HCT116 (cell line): ENCODE data around the gene OIP5. TPM values are rescaled to one million over a fixed set of nuclear protein-coding genes. Genes with fewer than 3 reads are reported as not detected.

ENCODE experiments used
- ATAC-seq: fragments of 200-7000 bp; cut with Tn5 transposase; 2 replicates; pipeline ENCODE4 v1.9.1; 2020; ENCODE audit warnings: mild to moderate bottlenecking, moderate library complexity
- BruUV-seq: library from RNA; stranded (reverse); fragments of 400-500 nt; replicated peaks from 2 replicates; lab custom pipeline; 2021; lab: Mats Ljungman, UMichigan
- CTCF ChIA-PET: fragments of 300-600 bp; sonication (Branson Sonifier 250); formaldehyde crosslinking; loops from one replicate; lab custom pipeline; 2021; ENCODE audit warnings: antibody characterized with exemption; lab: Charles Lee
- POLR2A ChIA-PET: fragments of 300-600, 350-600 bp; sonication (Branson Sonifier 250); formaldehyde crosslinking; loops from one replicate; lab custom pipeline; 2021; ENCODE audit warnings: antibody characterized with exemption; lab: Charles Lee
- RAD21 ChIA-PET, 2 experiments: fragments of 300-600 bp; sonication (Branson Sonifier 250); formaldehyde crosslinking; loops; one replicate each; lab custom pipeline; 2023; ENCODE audit warnings: low total read pairs in 2 of 2; ENCODE audit not compliant: uncharacterized antibody in 2 of 2, unreplicated experiment in 2 of 2, low non-redundant PET in 1 of 2; lab: Charles Lee
- DNase-seq: peaks from one replicate; pipeline ENCODE4 v3.0.0-alpha.2; 2010; ENCODE audit warnings: low read depth, low spot score
- H2AFZ ChIP-seq: fragments of 200-600 bp; shearing (Covaris generic), sonication (generic); 2 replicates; pipeline ENCODE4 v1.6.1; 2017; ENCODE audit warnings: low read depth, mixed run types, mixed read lengths, antibody characterized with exemption, low read length; ENCODE audit not compliant: poor library complexity, severe bottlenecking
- H3K27ac ChIP-seq: 2 replicates; pipeline ENCODE4 v1.5.1; 2012; ENCODE audit warnings: low read depth, low read length
- H3K27me3 ChIP-seq: fragments of 200-600 bp; sonication (generic); 2 replicates; pipeline ENCODE4 v1.6.1; 2016; ENCODE audit warnings: mixed run types, low read length, mixed read lengths; ENCODE audit not compliant: insufficient read depth
- H3K36me3 ChIP-seq, 2 experiments: fragments of 200-500 bp in 1 of 2; fragments of 200-600 bp in 1 of 2; sonication (Bioruptor generic) in 1 of 2; sonication (generic) in 1 of 2; 2 replicates each; pipeline versions ENCODE4 v1.5.1 to v1.6.1; 2014 to 2016; ENCODE audit warnings: low read length in 2 of 2, inconsistent platforms in 1 of 2, mixed read lengths in 1 of 2, mixed run types in 1 of 2; ENCODE audit not compliant: insufficient read depth in 2 of 2, control insufficient read depth in 1 of 2
- H3K4me1 ChIP-seq, 2 experiments: fragments of 200-600 bp in 1 of 2; sonication (generic) in 1 of 2; 2 replicates each; pipeline versions ENCODE4 v1.5.1 to v1.6.1; 2012 to 2017; ENCODE audit warnings: low read length in 2 of 2, inconsistent platforms in 1 of 2, mild to moderate bottlenecking in 1 of 2, mixed read lengths in 1 of 2, mixed run types in 1 of 2, moderate library complexity in 1 of 2; ENCODE audit not compliant: insufficient read depth in 2 of 2, control insufficient read depth in 1 of 2
- H3K4me2 ChIP-seq: fragments of 200-600 bp; sonication (generic); 2 replicates; pipeline ENCODE4 v1.6.1; 2017; ENCODE audit warnings: mixed run types, low read length, mixed read lengths
- H3K4me3 ChIP-seq, 2 experiments: fragments of 200-600 bp in 1 of 2; sonication (generic) in 1 of 2; replicated peaks in 1 of 2; 2 replicates each; pipeline ENCODE4 v1.5.1; 2011 to 2016; ENCODE audit warnings: low read length in 2 of 2, control low read depth in 1 of 2, low read depth in 1 of 2, mild to moderate bottlenecking in 1 of 2, mixed read lengths in 1 of 2, mixed run types in 1 of 2
- H3K79me2 ChIP-seq: fragments of 200-600 bp; sonication (generic); 2 replicates; pipeline ENCODE4 v1.6.1; 2017; ENCODE audit warnings: mild to moderate bottlenecking, mixed run types, low read length, moderate library complexity, mixed read lengths; ENCODE audit not compliant: insufficient read depth
- H3K9ac ChIP-seq: fragments of 200-600 bp; sonication (generic); 2 replicates; pipeline ENCODE4 v1.6.1; 2016; ENCODE audit warnings: low read length, mixed read lengths
- H3K9me2 ChIP-seq: fragments of 200-600 bp; sonication (generic), shearing (Covaris generic); 2 replicates; pipeline ENCODE4 v1.6.1; 2017; ENCODE audit warnings: mixed run types, mild to moderate bottlenecking, moderate library complexity; ENCODE audit not compliant: insufficient read depth
- H3K9me3 ChIP-seq, 2 experiments: fragments of 200-500 bp in 1 of 2; fragments of 200-600 bp in 1 of 2; sonication (Bioruptor generic) in 1 of 2; sonication (generic) in 1 of 2; 2 replicates each; pipeline ENCODE4 v1.6.1; 2014 to 2017; ENCODE audit warnings: low read length in 2 of 2, mixed read lengths in 2 of 2, inconsistent platforms in 1 of 2, low read depth in 1 of 2, mild to moderate bottlenecking in 1 of 2, mixed run types in 1 of 2, moderate library complexity in 1 of 2; ENCODE audit not compliant: control insufficient read depth in 1 of 2, insufficient read depth in 1 of 2
- H4K20me1 ChIP-seq: fragments of 200-600 bp; sonication (generic), shearing (Covaris generic); 2 replicates; pipeline ENCODE4 v1.6.1; 2017; ENCODE audit warnings: mixed run types, mild to moderate bottlenecking, moderate library complexity; ENCODE audit not compliant: insufficient read depth
- CBX3 ChIP-seq: IDR thresholded peaks from 2 replicates; pipeline ENCODE4 v1.6.1; 2012; ENCODE audit warnings: low read depth
- EGR1 ChIP-seq: IDR thresholded peaks from 2 replicates; pipeline ENCODE4 v1.6.1; 2012; ENCODE audit warnings: low read depth
- EZH2 ChIP-seq: fragments of 200-600 bp; sonication (generic); IDR thresholded peaks from 2 replicates; pipeline ENCODE4 v1.6.1; 2017; ENCODE audit warnings: antibody characterized with exemption, mixed run types
- POLR2AphosphoS5 ChIP-seq: IDR thresholded peaks from 2 replicates; pipeline ENCODE4 v1.6.1; 2011; ENCODE audit warnings: mild to moderate bottlenecking, low read depth, low read length, moderate library complexity
- SIN3A ChIP-seq: IDR thresholded peaks from 2 replicates; pipeline ENCODE4 v1.6.1; 2012; ENCODE audit warnings: low read depth
- SRF ChIP-seq: IDR thresholded peaks from 2 replicates; pipeline ENCODE4 v1.6.1; 2012; ENCODE audit warnings: low read depth
- TCF7L2 ChIP-seq: IDR thresholded peaks from 2 replicates; pipeline ENCODE4 v1.7.0; 2011; ENCODE audit warnings: borderline replicate concordance, inconsistent platforms; ENCODE audit not compliant: insufficient read depth, insufficient read length; ENCODE audit errors: extremely low read depth
- intact Hi-C: fragments of 100-400 bp; cut with micrococcal nuclease; formaldehyde crosslinking; loops from 2 replicates; pipeline ENCODE4 v1.10.0; 2022
- total RNA-seq: library from RNA; stranded (reverse); gene quantifications from one replicate; pipeline ENCODE4 v1.2.1, GENCODE V29; 2021; ENCODE audit not compliant: unreplicated experiment
- TF ChIP-seq, protein P1 (sequence below), 3 experiments: fragments of 200-600 bp in 1 of 3; sonication (generic) in 1 of 3; IDR thresholded peaks in 2 of 3; conservative IDR thresholded peaks in 1 of 3; 2 replicates each; pipeline ENCODE4 v1.5.1; 2012 to 2017; ENCODE audit warnings: low read depth in 2 of 3, low read length in 2 of 3, antibody characterized with exemption in 1 of 3, borderline replicate concordance in 1 of 3, control low read depth in 1 of 3, mild to moderate bottlenecking in 1 of 3, mixed read lengths in 1 of 3, mixed run types in 1 of 3, moderate library complexity in 1 of 3; ENCODE audit not compliant: insufficient read depth in 1 of 3
- TF ChIP-seq, protein P2 (sequence below): IDR thresholded peaks from 2 replicates; pipeline ENCODE4 v1.6.1; 2012; ENCODE audit warnings: low read depth
- TF ChIP-seq, protein P3 (sequence below): IDR thresholded peaks from 2 replicates; pipeline ENCODE4 v1.6.1; 2012
- TF ChIP-seq, protein P4 (sequence below): IDR thresholded peaks from 2 replicates; pipeline ENCODE4 v1.6.1; 2012

OIP5 gene
- total RNA-seq, 1 experiment from 2014 or later, result 19.7 TPM

DNA sequence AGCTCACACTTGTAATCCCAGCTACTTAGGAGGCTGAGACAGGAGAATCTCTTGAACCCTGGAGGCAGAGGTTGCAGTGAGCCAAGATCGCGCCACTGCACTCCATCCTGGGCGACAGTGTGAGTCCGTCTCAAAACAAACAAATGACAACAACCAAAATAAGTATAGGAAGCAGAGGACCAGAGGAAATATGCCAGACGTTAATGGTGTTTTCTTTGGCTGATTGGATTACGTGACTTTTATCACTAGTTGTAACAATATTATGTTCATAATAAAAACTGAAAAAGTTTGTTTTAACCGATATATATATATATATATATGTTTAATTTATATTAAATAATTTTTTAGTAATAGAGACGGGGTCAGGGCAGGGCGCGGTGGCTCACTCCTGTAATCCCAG lies 22.0 kb upstream of the OIP5 start:
- ChIA-PET POLR2A (no interaction called here), RAD21 (no interaction called here), CTCF (no interaction called here)
- ATAC-seq, result no peak
- H3K79me2 ChIP-seq, result peaks cover 59% of the 10 kb centered on the region
- no peak overlapping the region for H3K9ac ChIP-seq
- no peaks in the 10 kb centered on the region for H4K20me1 ChIP-seq
- no peaks in the 10 kb centered on the region for H3K27me3 ChIP-seq
- no peak overlapping the region for H3K4me3 ChIP-seq
- H3K9me3 ChIP-seq, result no peaks in the 10 kb centered on the region
- H3K4me1 ChIP-seq, result no peaks in the 10 kb centered on the region
- no TSS peak for BruUV-seq
- H3K36me3 ChIP-seq, result peaks cover 63 to 77% of the 10 kb centered on the region in 2 experiments
- H3K4me2 ChIP-seq, result no peak overlapping the region
- H3K27ac ChIP-seq, result no peak overlapping the region
- no peak overlapping the region for H2AFZ ChIP-seq
- DNase-seq, result no peak
- intact Hi-C loops, result no loop called here
- TF ChIP-seq TCF7L2, result no peak
- TF ChIP-seq, protein P1, sequence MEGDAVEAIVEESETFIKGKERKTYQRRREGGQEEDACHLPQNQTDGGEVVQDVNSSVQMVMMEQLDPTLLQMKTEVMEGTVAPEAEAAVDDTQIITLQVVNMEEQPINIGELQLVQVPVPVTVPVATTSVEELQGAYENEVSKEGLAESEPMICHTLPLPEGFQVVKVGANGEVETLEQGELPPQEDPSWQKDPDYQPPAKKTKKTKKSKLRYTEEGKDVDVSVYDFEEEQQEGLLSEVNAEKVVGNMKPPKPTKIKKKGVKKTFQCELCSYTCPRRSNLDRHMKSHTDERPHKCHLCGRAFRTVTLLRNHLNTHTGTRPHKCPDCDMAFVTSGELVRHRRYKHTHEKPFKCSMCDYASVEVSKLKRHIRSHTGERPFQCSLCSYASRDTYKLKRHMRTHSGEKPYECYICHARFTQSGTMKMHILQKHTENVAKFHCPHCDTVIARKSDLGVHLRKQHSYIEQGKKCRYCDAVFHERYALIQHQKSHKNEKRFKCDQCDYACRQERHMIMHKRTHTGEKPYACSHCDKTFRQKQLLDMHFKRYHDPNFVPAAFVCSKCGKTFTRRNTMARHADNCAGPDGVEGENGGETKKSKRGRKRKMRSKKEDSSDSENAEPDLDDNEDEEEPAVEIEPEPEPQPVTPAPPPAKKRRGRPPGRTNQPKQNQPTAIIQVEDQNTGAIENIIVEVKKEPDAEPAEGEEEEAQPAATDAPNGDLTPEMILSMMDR (IDR thresholded peaks at IDR 0.05 in 2 of 3, conservative IDR thresholded peaks at IDR 0.05 in 1 of 3; ENCODE audit: borderline replicate concordance in 1 of 3, insufficient read depth in 1 of 3, low read depth in 2 of 3, low read length in 2 of 3), result no peak
- TF ChIP-seq, all 23 proteins: peak for 0
- H3K9me2 ChIP-seq, result no peaks in the 10 kb centered on the region

DNA sequence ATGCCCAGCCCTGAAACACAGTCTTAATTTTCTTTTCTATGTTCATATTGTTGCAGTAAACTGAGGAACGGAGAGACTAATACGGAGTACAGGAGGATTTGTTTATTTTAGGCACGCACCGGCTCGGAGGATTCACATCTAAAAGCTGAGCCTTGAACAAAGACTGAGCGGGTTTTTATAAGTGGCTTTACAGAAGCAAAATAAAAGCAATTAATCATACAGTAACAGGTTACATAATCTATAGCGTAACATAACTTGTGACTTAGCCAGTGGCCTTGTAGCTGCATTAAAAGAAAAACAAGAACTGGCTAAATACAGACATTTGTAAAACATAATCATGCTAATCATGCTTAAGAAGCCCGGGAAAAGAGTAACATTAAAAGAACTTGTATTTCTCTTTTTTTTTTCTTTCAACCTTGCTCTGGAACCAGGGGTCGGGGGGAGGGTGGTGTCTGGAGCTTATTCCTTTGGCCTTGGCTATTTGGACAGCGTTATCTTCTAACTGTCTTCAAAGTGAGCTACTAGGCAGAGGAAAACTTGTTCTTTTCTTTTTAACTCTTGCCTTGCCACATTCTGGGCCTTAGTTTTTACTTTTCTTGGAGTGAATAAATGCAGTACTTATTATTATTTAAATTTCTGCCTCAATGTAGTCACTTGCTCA lies 17.8 kb upstream of the OIP5 start:
- ATAC-seq, result no peak
- DNase-seq, result no peak
- no peaks in the 10 kb centered on the region for H3K9me2 ChIP-seq
- ChIA-PET CTCF (no interaction called here), RAD21 (no interaction called here), POLR2A (interaction anchor here (0.7 kb wide), 1 partner anchor 18 kb away, joined by 3 read pairs; the partner anchor contains the start of gene OIP5)
- no peak overlapping the region for H3K4me3 ChIP-seq
- H4K20me1 ChIP-seq, result no peaks in the 10 kb centered on the region
- intact Hi-C loops, result no loop called here
- H3K27me3 ChIP-seq, result no peaks in the 10 kb centered on the region
- H3K9me3 ChIP-seq, result no peaks in the 10 kb centered on the region
- H3K36me3 ChIP-seq, result peaks cover 65 to 75% of the 10 kb centered on the region in 2 experiments
- H3K9ac ChIP-seq, result no peak overlapping the region
- no peak overlapping the region for H3K4me2 ChIP-seq
- H3K4me1 ChIP-seq, result no peaks in the 10 kb centered on the region
- peaks cover 72% of the 10 kb centered on the region for H3K79me2 ChIP-seq
- H3K27ac ChIP-seq, result no peak overlapping the region
- no peak overlapping the region for H2AFZ ChIP-seq
- TSS peak; percentile 33 for BruUV-seq
- TF ChIP-seq POLR2AphosphoS5 (no peak), EZH2 (no peak), TCF7L2 (no peak), SIN3A (no peak), CBX3 (no peak), EGR1 (no peak), SRF (no peak)
- TF ChIP-seq, protein P2, sequence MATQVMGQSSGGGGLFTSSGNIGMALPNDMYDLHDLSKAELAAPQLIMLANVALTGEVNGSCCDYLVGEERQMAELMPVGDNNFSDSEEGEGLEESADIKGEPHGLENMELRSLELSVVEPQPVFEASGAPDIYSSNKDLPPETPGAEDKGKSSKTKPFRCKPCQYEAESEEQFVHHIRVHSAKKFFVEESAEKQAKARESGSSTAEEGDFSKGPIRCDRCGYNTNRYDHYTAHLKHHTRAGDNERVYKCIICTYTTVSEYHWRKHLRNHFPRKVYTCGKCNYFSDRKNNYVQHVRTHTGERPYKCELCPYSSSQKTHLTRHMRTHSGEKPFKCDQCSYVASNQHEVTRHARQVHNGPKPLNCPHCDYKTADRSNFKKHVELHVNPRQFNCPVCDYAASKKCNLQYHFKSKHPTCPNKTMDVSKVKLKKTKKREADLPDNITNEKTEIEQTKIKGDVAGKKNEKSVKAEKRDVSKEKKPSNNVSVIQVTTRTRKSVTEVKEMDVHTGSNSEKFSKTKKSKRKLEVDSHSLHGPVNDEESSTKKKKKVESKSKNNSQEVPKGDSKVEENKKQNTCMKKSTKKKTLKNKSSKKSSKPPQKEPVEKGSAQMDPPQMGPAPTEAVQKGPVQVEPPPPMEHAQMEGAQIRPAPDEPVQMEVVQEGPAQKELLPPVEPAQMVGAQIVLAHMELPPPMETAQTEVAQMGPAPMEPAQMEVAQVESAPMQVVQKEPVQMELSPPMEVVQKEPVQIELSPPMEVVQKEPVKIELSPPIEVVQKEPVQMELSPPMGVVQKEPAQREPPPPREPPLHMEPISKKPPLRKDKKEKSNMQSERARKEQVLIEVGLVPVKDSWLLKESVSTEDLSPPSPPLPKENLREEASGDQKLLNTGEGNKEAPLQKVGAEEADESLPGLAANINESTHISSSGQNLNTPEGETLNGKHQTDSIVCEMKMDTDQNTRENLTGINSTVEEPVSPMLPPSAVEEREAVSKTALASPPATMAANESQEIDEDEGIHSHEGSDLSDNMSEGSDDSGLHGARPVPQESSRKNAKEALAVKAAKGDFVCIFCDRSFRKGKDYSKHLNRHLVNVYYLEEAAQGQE, result no peak
- TF ChIP-seq, protein P3, sequence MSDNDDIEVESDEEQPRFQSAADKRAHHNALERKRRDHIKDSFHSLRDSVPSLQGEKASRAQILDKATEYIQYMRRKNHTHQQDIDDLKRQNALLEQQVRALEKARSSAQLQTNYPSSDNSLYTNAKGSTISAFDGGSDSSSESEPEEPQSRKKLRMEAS, result no peak
- TF ChIP-seq, protein P4, sequence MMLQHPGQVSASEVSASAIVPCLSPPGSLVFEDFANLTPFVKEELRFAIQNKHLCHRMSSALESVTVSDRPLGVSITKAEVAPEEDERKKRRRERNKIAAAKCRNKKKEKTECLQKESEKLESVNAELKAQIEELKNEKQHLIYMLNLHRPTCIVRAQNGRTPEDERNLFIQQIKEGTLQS, result no peak
